A549 (cell line): ENCODE results near the gene STAC. TPM values are rescaled to one million over a fixed set of nuclear protein-coding genes. Genes with fewer than 3 reads are reported as not detected.

Source experiments
- ATAC-seq, 2 experiments: fragments of 200-7000 bp in 1 of 2; fragments of >200 bp in 1 of 2; cut with Nextera tagmentation in 1 of 2; cut with Tn5 transposase in 1 of 2; 3 replicates each; pipeline versions ENCODE4 v1.8.0 to v1.9.1; 2018 to 2020; ENCODE audit warnings: mild to moderate bottlenecking in 1 of 2, moderate library complexity in 1 of 2
- CTCF ChIA-PET: fragments of 300-600 bp; sonication (Branson Sonifier 250); formaldehyde crosslinking; extraction: SDS; loops from one replicate; lab custom pipeline; 2021; ENCODE audit warnings: antibody characterized with exemption, inconsistent platforms; lab: Yijun Ruan, JAX
- POLR2A ChIA-PET: fragments of 350-600 bp; formaldehyde crosslinking; extraction: SDS; loops from one replicate; lab custom pipeline; 2021; ENCODE audit warnings: antibody characterized with exemption, inconsistent platforms; lab: Yijun Ruan, JAX
- DNase-seq, 2 experiments: peaks; one replicate each; pipeline versions ENCODE4 v3.0.0 to v3.0.0-alpha.2; 2011 to 2016; ENCODE audit warnings: low read depth in 1 of 2, low spot score in 1 of 2
- FAIRE-seq: peaks from 2 replicates; lab custom pipeline; 2011; peaks lifted over from hg19 to GRCh38; lab: Jason Lieb, UNC
- H3K27ac ChIP-seq, 2 experiments: fragments of >200 bp; sonication (Bioruptor Twin); formaldehyde crosslinking; 3 replicates each; pipeline ENCODE4 v1.5.1; 2016 to 2017
- H3K4me1 ChIP-seq: fragments of >200 bp; sonication (Bioruptor Twin); formaldehyde crosslinking; 3 replicates; pipeline ENCODE4 v1.6.1; 2016
- H3K4me2 ChIP-seq: fragments of >200 bp; sonication (Bioruptor Twin); formaldehyde crosslinking; 3 replicates; pipeline ENCODE4 v1.6.1; 2016
- H3K4me3 ChIP-seq: fragments of >200 bp; sonication (Bioruptor Twin); formaldehyde crosslinking; 3 replicates; pipeline ENCODE4 v1.5.1; 2016
- H3K9me3 ChIP-seq: fragments of >200 bp; sonication (Bioruptor Twin); formaldehyde crosslinking; 3 replicates; pipeline ENCODE4 v1.6.1; 2016
- CBX2 ChIP-seq: fragments of 200-600 bp; sonication (generic); IDR thresholded peaks from 2 replicates; pipeline ENCODE4 v1.6.1; 2016; ENCODE audit warnings: low read depth, mild to moderate bottlenecking, borderline replicate concordance
- CBX8 ChIP-seq: fragments of 200-600 bp; sonication (generic); IDR thresholded peaks from 2 replicates; pipeline ENCODE4 v1.6.1; 2016
- CEBPB ChIP-seq, 2 experiments: fragments of >200 bp in 1 of 2; sonication (Bioruptor Twin) in 1 of 2; formaldehyde crosslinking in 1 of 2; IDR thresholded peaks; 2 replicates each; pipeline ENCODE4 v1.6.1; 2012 to 2016
- CHD4 ChIP-seq: fragments of 200-600 bp; sonication (generic); IDR thresholded peaks from 2 replicates; pipeline ENCODE4 v1.6.1; 2016; ENCODE audit warnings: antibody characterized with exemption, mild to moderate bottlenecking, borderline replicate concordance
- EHF ChIP-seq: fragments of 250-450 bp; sonication (Bioruptor Pico); IDR thresholded peaks from 2 replicates; pipeline ENCODE4 v1.5.0; 2020; ENCODE audit warnings: mild to moderate bottlenecking
- EHMT2 ChIP-seq: fragments of 200-600 bp; sonication (generic); IDR thresholded peaks from 2 replicates; pipeline ENCODE4 v1.6.1; 2016; ENCODE audit warnings: antibody characterized with exemption, low read depth, mild to moderate bottlenecking, moderate library complexity
- ESRRA ChIP-seq: fragments of 150-350 bp; IDR thresholded peaks from 2 replicates; pipeline ENCODE4 v1.6.1; 2014; ENCODE audit warnings: mild to moderate bottlenecking, low read length, borderline replicate concordance
- FOSL2 ChIP-seq, 2 experiments: fragments of 450-650 bp in 1 of 2; fragments of >200 bp in 1 of 2; sonication (Bioruptor Twin) in 1 of 2; formaldehyde crosslinking; IDR thresholded peaks; 2 replicates each; pipeline versions ENCODE4 v1.5.0 to v1.6.1; 2016 to 2020; ENCODE audit warnings: mild to moderate bottlenecking in 1 of 2, moderate library complexity in 1 of 2
- FOXS1 ChIP-seq: fragments of 250-450 bp; sonication (Bioruptor Pico); IDR thresholded peaks from 2 replicates; pipeline ENCODE4 v1.5.0; 2020; ENCODE audit warnings: mild to moderate bottlenecking, moderate library complexity
- GATA3 ChIP-seq: IDR thresholded peaks from 2 replicates; pipeline ENCODE4 v1.6.1; 2012; ENCODE audit warnings: borderline replicate concordance
- HOXB13 ChIP-seq: fragments of 250-450 bp; sonication (Bioruptor Pico); IDR thresholded peaks from 2 replicates; pipeline ENCODE4 v1.5.0; 2020; ENCODE audit warnings: low read depth, mild to moderate bottlenecking, moderate library complexity
- HOXB5 ChIP-seq: fragments of 250-450 bp; sonication (Bioruptor Pico); IDR thresholded peaks from 2 replicates; pipeline ENCODE4 v1.5.0; 2020; ENCODE audit warnings: mild to moderate bottlenecking, moderate library complexity
- MAFK ChIP-seq: fragments of 450-650 bp; IDR thresholded peaks from 2 replicates; pipeline ENCODE4 v1.6.1; 2014; ENCODE audit not compliant: partially characterized antibody
- NPAS2 ChIP-seq: fragments of 250-450 bp; sonication (Bioruptor Pico); IDR thresholded peaks from 2 replicates; pipeline ENCODE4 v1.8.0; 2022; ENCODE audit warnings: mild to moderate bottlenecking, moderate library complexity, borderline replicate concordance
- NR3C1 ChIP-seq: fragments of >200 bp; sonication (Bioruptor Twin); formaldehyde crosslinking; IDR thresholded peaks from 3 replicates; pipeline ENCODE4 v1.6.1; 2017
- PHF8 ChIP-seq: fragments of 200-600 bp; sonication (generic); IDR thresholded peaks from 2 replicates; pipeline ENCODE4 v1.6.1; 2016; ENCODE audit warnings: low read depth, mild to moderate bottlenecking, antibody characterized with exemption, moderate library complexity, borderline replicate concordance
- RARB ChIP-seq: fragments of 250-450 bp; sonication (Bioruptor Pico); IDR thresholded peaks from 2 replicates; pipeline ENCODE4 v1.8.0; 2021; ENCODE audit warnings: mild to moderate bottlenecking, moderate library complexity
- RCOR1 ChIP-seq: fragments of 150-350 bp; IDR thresholded peaks from 2 replicates; pipeline ENCODE4 v1.6.1; 2014; ENCODE audit warnings: antibody characterized with exemption, low read length, low read depth
- RNF2 ChIP-seq: fragments of 200-600 bp; sonication (generic); IDR thresholded peaks from 2 replicates; pipeline ENCODE4 v1.6.1; 2016; ENCODE audit warnings: low read depth, mild to moderate bottlenecking, antibody characterized with exemption, moderate library complexity, borderline replicate concordance
- SREBF2 ChIP-seq: fragments of 450-650 bp; IDR thresholded peaks from 2 replicates; pipeline ENCODE4 v1.6.1; 2014; ENCODE audit warnings: mild to moderate bottlenecking, moderate library complexity
- TP53 ChIP-seq: fragments of 250-450 bp; sonication (Bioruptor Pico); IDR thresholded peaks from 2 replicates; pipeline ENCODE4 v1.5.0; 2021; ENCODE audit warnings: mild to moderate bottlenecking, moderate library complexity
- ZNF302 ChIP-seq: fragments of 250-450 bp; sonication (Bioruptor Pico); IDR thresholded peaks from 2 replicates; pipeline ENCODE4 v1.9.0; 2021; ENCODE audit warnings: inconsistent platforms, mild to moderate bottlenecking, moderate library complexity
- WGBS: methylation state at CpG from one replicate; pipeline ENCODE4 v1.1.6; 2017; ENCODE audit errors: missing lambda C conversion rate; 5-methylcytosine and 5-hydroxymethylcytosine counted together
- polyA plus RNA-seq, 4 experiments: library from polyadenylated mRNA; depleted of rRNA in 3 of 4; stranded (reverse); fragments of >200 nt; fragmentation: RNase III in 1 of 4; extraction: RNeasy Plus Mini Kit Qiagen cat#74134 plus additional on column Dnase treatment in 1 of 4; gene quantifications; 2 replicates in 3 of 4; 3 replicates in 1 of 4; pipeline ENCODE4 v1.2.3, GENCODE V29; 2011 to 2017
- TF ChIP-seq, protein P1 (sequence below): fragments of >200 bp; sonication (Bioruptor Twin); formaldehyde crosslinking; IDR thresholded peaks from 2 replicates; pipeline ENCODE4 v1.6.1; 2016
- TF ChIP-seq, protein P2 (sequence below): IDR thresholded peaks from 2 replicates; pipeline ENCODE4 v1.6.1; 2012
- TF ChIP-seq, protein P3 (sequence below): fragments of 450-650 bp; IDR thresholded peaks from 2 replicates; pipeline ENCODE4 v1.6.1; 2014; ENCODE audit warnings: antibody characterized with exemption
- TF ChIP-seq, protein P4 (sequence below): IDR thresholded peaks from 2 replicates; pipeline ENCODE4 v1.6.1; 2012; ENCODE audit warnings: low read depth, borderline replicate concordance

Gene STAC
- polyA plus RNA-seq, 2 of the 4 experiments (the other 2 are of a cell fraction), result 2.2 to 3.4 TPM

DNA sequence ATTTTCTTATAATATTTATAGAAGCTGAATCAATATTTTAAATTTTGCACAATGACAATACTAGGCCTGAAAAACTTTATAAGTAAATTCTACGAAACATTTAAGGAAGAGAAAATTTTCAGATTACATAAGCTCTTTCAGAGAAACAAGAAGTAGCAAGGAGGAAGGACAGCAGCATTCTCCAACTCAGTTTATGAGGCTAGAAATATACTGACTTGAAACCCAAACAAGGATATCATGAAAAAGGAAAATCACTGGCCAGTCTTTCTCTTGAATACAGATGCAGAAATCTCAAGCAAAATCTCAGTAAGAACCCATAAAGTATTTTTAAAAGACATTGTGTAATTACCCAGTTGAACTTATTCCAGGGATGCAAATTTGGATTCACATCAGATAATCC, 121.3 kb downstream of the STAC start:
- FAIRE-seq (no peak), ATAC-seq (no peak), DNase-seq (no peak)
- Histone ChIP-seq H3K4me3 (no peak overlapping the region), H3K4me1 (no peaks in the 10 kb centered on the region), H3K4me2 (no peak overlapping the region), H3K9me3 (no peaks in the 10 kb centered on the region), H3K27ac (no peak overlapping the region)
- ChIA-PET POLR2A (no interaction called here), CTCF (no interaction called here)
- 76% methylated on average over 1 of the region's 1 CpG for WGBS
- TF ChIP-seq CHD4, result no peak
- TF ChIP-seq RCOR1, result no peak
- no peak for TF ChIP-seq CBX2
- TF ChIP-seq CEBPB (IDR thresholded peaks at IDR 0.05), result no peak
- no peak for TF ChIP-seq HOXB5 (CRISPR knock-in tag)
- no peak for TF ChIP-seq PHF8
- TF ChIP-seq, protein P1, sequence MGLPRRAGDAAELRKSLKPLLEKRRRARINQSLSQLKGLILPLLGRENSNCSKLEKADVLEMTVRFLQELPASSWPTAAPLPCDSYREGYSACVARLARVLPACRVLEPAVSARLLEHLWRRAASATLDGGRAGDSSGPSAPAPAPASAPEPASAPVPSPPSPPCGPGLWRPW, result no peak
- no peak for TF ChIP-seq ESRRA

DNA sequence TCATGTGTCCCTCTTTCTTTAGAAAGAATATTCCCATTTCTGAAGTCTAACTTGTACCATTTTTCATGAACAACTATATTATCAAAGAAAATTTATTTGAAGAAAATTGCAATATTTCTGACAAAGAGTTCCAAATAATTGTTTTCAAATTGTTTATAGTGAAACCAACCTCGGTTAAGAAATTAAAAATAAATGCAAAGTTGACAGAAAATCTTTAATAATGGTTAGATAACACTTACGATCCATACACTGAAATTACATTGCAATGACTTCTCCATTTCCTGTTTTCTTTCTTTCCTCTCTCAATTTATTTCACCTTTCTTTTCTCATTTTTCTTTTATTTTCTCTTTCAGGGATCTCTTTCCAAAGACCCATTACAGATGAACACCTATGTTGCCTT, 125.1 kb downstream of the STAC start:
- ATAC-seq, result no peak
- Histone ChIP-seq H3K4me3 (no peak overlapping the region), H3K27ac (no peak overlapping the region), H3K9me3 (no peaks in the 10 kb centered on the region), H3K4me1 (no peaks in the 10 kb centered on the region), H3K4me2 (no peak overlapping the region)
- ChIA-PET POLR2A (no interaction called here), CTCF (no interaction called here)
- FAIRE-seq, result no peak
- 39% methylated on average over 2 of the region's 2 CpGs for WGBS
- no peak for DNase-seq
- TF ChIP-seq, protein P1, result no peak
- TF ChIP-seq HOXB5 (CRISPR knock-in tag), result no peak
- TF ChIP-seq CBX8, result no peak
- no peak for TF ChIP-seq RARB (CRISPR knock-in tag)
- TF ChIP-seq NR3C1, result no peak
- no peak for TF ChIP-seq RNF2
- TF ChIP-seq, protein P2, sequence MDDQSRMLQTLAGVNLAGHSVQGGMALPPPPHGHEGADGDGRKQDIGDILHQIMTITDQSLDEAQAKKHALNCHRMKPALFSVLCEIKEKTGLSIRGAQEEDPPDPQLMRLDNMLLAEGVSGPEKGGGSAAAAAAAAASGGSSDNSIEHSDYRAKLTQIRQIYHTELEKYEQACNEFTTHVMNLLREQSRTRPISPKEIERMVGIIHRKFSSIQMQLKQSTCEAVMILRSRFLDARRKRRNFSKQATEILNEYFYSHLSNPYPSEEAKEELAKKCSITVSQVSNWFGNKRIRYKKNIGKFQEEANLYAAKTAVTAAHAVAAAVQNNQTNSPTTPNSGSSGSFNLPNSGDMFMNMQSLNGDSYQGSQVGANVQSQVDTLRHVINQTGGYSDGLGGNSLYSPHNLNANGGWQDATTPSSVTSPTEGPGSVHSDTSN, result no peak
- peak; percentile 59 for TF ChIP-seq MAFK

DNA sequence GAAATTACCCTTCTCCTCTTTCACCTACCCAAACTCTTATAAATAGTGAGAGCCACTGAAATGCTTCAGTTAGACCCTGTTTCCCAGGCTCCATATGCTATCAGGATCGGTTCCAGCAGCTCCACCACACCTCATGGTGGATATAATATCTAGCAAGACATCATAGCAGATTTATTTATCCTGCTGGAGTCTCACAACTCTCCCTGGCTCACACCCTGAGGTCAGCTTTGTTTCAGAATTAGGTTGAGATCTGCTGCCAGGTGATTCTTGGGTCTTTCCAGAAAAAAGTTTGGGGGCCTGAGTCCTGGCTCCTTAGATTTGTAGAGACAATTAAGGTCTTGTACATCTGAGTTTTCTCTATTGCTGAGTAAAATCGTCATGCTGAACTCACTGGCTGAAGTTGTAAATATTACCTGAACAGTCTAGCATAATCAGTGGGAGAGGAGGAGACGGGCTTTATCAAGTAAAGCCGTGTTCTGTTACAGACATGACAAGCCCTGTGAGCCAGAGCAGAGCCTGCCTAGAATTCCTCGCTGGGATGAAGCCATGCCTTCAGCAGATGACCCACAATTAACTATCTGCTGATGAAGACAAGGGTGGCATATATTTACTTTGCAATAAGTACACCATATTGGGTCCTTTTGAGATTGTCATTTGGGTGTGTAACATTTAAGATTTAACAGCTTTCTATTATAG, 131.6 kb downstream of the STAC start:
- ATAC-seq (no peak), FAIRE-seq (no peak), DNase-seq (no peak)
- WGBS, result 31% methylated on average over 5 of the region's 5 CpGs
- H3K9me3 ChIP-seq, result no peaks in the 10 kb centered on the region
- no peak overlapping the region for H3K4me2 ChIP-seq
- no peak overlapping the region for H3K4me3 ChIP-seq
- no peak for TF ChIP-seq CEBPB (IDR thresholded peaks at IDR 0.05)
- TF ChIP-seq GATA3, result no peak
- TF ChIP-seq ESRRA, result no peak
- no peak for TF ChIP-seq RCOR1
- TF ChIP-seq NR3C1, result no peak
- no peak for TF ChIP-seq FOXS1
- no peak for TF ChIP-seq EHMT2
- TF ChIP-seq, protein P3, sequence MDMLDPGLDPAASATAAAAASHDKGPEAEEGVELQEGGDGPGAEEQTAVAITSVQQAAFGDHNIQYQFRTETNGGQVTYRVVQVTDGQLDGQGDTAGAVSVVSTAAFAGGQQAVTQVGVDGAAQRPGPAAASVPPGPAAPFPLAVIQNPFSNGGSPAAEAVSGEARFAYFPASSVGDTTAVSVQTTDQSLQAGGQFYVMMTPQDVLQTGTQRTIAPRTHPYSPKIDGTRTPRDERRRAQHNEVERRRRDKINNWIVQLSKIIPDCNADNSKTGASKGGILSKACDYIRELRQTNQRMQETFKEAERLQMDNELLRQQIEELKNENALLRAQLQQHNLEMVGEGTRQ, result no peak
- no peak for TF ChIP-seq FOSL2 (IDR thresholded peaks at IDR 0.05)
- no peak for TF ChIP-seq FOSL2 (CRISPR knock-in tag; IDR thresholded peaks at IDR 0.05)
- TF ChIP-seq, protein P4, sequence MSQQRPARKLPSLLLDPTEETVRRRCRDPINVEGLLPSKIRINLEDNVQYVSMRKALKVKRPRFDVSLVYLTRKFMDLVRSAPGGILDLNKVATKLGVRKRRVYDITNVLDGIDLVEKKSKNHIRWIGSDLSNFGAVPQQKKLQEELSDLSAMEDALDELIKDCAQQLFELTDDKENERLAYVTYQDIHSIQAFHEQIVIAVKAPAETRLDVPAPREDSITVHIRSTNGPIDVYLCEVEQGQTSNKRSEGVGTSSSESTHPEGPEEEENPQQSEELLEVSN, result no peak
- TF ChIP-seq SREBF2, result no peak
- TF ChIP-seq TP53, result no peak
- TF ChIP-seq ZNF302 (CRISPR knock-in tag), result no peak
- TF ChIP-seq EHF (CRISPR knock-in tag), result no peak
- no peak for TF ChIP-seq NPAS2 (CRISPR knock-in tag)
- TF ChIP-seq, protein P2, result no peak
- TF ChIP-seq HOXB13 (CRISPR knock-in tag), result no peak
- TF ChIP-seq RNF2, result no peak
- no peak overlapping the region for H3K27ac ChIP-seq
- H3K4me1 ChIP-seq, result no peaks in the 10 kb centered on the region
- CTCF ChIA-PET, result no interaction called here
- POLR2A ChIA-PET, result no interaction called here
